Endodermal cell (in vitro differentiated cells): Measurements from ENCODE around the gene NDUFA13. TPM values are rescaled to one million over a fixed set of nuclear protein-coding genes. Genes with fewer than 3 reads are reported as not detected.

ENCODE experiments used
- DNase-seq: peaks from one replicate; pipeline ENCODE4 v3.0.0-alpha.2; 2017
- H3K27ac ChIP-seq: 2 replicates; pipeline ENCODE4 v1.5.1; 2013; ENCODE audit warnings: mild to moderate bottlenecking, low read depth, low read length, moderate library complexity
- H3K27me3 ChIP-seq: 2 replicates; pipeline ENCODE4 v1.6.1; 2013; ENCODE audit warnings: mild to moderate bottlenecking, low read length, moderate library complexity; ENCODE audit not compliant: insufficient read depth, control insufficient read depth, poor library complexity, severe bottlenecking
- H3K36me3 ChIP-seq: 2 replicates; pipeline ENCODE4 v1.7.0; 2013; ENCODE audit warnings: mild to moderate bottlenecking, low read length, moderate library complexity; ENCODE audit not compliant: control insufficient read depth, insufficient read depth
- H3K4me1 ChIP-seq: one replicate; pipeline ENCODE4 v1.7.0; 2013; ENCODE audit warnings: low read length; ENCODE audit not compliant: control insufficient read depth, insufficient read depth
- H3K4me3 ChIP-seq: 2 replicates; pipeline ENCODE4 v1.5.1; 2013; ENCODE audit warnings: mild to moderate bottlenecking, low read length, moderate library complexity
- H3K9ac ChIP-seq: 2 replicates; pipeline ENCODE4 v1.6.1; 2013; ENCODE audit warnings: mild to moderate bottlenecking, low read length, moderate library complexity; ENCODE audit not compliant: poor library complexity, severe bottlenecking; ENCODE audit errors: extremely low read depth
- H3K9me3 ChIP-seq: 2 replicates; pipeline ENCODE4 v1.6.1; 2013; ENCODE audit warnings: mild to moderate bottlenecking, low read length, moderate library complexity; ENCODE audit not compliant: control insufficient read depth
- H3K27ac Mint-ChIP-seq: 2 replicates; pipeline ENCODE4 v1.8.0; 2020; ENCODE audit warnings: mixed read lengths
- H3K27me3 Mint-ChIP-seq: 2 replicates; pipeline ENCODE4 v1.8.0; 2021; ENCODE audit warnings: mild to moderate bottlenecking, mixed read lengths; ENCODE audit not compliant: insufficient read depth
- H3K36me3 Mint-ChIP-seq: 2 replicates; pipeline ENCODE4 v1.8.0; 2020; ENCODE audit warnings: low read depth, mixed read lengths
- H3K4me1 Mint-ChIP-seq: 2 replicates; pipeline ENCODE4 v1.8.0; 2020; ENCODE audit warnings: mixed read lengths
- H3K4me3 Mint-ChIP-seq: 2 replicates; pipeline ENCODE4 v1.8.0; 2020; ENCODE audit warnings: mild to moderate bottlenecking, moderate library complexity, mixed read lengths
- H3K9me3 Mint-ChIP-seq: 2 replicates; pipeline ENCODE4 v1.8.0; 2020; ENCODE audit warnings: mild to moderate bottlenecking, mixed read lengths
- WGBS, 2 experiments: methylation state at CpG; one replicate each; pipeline versions ENCODE4 v1.1.5 to v1.1.7; 2013; ENCODE audit warnings: missing lambda C conversion rate in 2 of 2, mixed read lengths in 1 of 2; ENCODE audit not compliant: insufficient coverage in 1 of 2, insufficient read length in 1 of 2; 5-methylcytosine and 5-hydroxymethylcytosine counted together
- total RNA-seq, 2 donors: library from RNA; stranded (reverse); fragmentation: NEBNext Ultra II Directional in 1 of 2; extraction: Animal tissue kit (Norgen Biotek cat#: 25700) in 1 of 2; gene quantifications; 2 replicates in 1 of 2; 3 replicates in 1 of 2; pipeline ENCODE4 v1.2.1, GENCODE V29; 2021
- TF ChIP-seq, protein P1 (sequence below): fragments of 200-600 bp; sonication (generic); conservative IDR thresholded peaks from 2 replicates; pipeline ENCODE4 v1.5.0; 2021; ENCODE audit warnings: antibody characterized with exemption, mild to moderate bottlenecking

Gene NDUFA13
- total RNA-seq, 2 donors from 2014 or later = 408 to 446 TPM

- no peaks in the 10 kb centered on the region for H3K9me3 ChIP-seq
- peak overlapping the region; percentile 32 for H3K27ac ChIP-seq
- no peaks in the 10 kb centered on the region for H3K4me1 ChIP-seq
- TF ChIP-seq, protein P1, sequence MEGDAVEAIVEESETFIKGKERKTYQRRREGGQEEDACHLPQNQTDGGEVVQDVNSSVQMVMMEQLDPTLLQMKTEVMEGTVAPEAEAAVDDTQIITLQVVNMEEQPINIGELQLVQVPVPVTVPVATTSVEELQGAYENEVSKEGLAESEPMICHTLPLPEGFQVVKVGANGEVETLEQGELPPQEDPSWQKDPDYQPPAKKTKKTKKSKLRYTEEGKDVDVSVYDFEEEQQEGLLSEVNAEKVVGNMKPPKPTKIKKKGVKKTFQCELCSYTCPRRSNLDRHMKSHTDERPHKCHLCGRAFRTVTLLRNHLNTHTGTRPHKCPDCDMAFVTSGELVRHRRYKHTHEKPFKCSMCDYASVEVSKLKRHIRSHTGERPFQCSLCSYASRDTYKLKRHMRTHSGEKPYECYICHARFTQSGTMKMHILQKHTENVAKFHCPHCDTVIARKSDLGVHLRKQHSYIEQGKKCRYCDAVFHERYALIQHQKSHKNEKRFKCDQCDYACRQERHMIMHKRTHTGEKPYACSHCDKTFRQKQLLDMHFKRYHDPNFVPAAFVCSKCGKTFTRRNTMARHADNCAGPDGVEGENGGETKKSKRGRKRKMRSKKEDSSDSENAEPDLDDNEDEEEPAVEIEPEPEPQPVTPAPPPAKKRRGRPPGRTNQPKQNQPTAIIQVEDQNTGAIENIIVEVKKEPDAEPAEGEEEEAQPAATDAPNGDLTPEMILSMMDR = no peak
- peaks cover 32% of the 10 kb centered on the region for H3K36me3 ChIP-seq
- Mint-ChIP-seq H3K4me3 (no peak overlapping the region), H3K4me1 (peaks cover 4% of the 10 kb centered on the region), H3K36me3 (peaks cover 44% of the 10 kb centered on the region), H3K27me3 (no peaks in the 10 kb centered on the region), H3K27ac (peak overlapping the region; percentile 13), H3K9me3 (peaks cover 2% of the 10 kb centered on the region)
- WGBS, 2 experiments = 93 to 94% methylated on average over 15 to 23 of the region's 23 CpGs
- no peak overlapping the region for H3K9ac ChIP-seq
- H3K27me3 ChIP-seq = no peaks in the 10 kb centered on the region
- no peak overlapping the region for H3K4me3 ChIP-seq
- no peak for DNase-seq
Measured at GRCh38 chr19:19525611-19526380, 9.8 kb downstream of the NDUFA13 start.

DNA sequence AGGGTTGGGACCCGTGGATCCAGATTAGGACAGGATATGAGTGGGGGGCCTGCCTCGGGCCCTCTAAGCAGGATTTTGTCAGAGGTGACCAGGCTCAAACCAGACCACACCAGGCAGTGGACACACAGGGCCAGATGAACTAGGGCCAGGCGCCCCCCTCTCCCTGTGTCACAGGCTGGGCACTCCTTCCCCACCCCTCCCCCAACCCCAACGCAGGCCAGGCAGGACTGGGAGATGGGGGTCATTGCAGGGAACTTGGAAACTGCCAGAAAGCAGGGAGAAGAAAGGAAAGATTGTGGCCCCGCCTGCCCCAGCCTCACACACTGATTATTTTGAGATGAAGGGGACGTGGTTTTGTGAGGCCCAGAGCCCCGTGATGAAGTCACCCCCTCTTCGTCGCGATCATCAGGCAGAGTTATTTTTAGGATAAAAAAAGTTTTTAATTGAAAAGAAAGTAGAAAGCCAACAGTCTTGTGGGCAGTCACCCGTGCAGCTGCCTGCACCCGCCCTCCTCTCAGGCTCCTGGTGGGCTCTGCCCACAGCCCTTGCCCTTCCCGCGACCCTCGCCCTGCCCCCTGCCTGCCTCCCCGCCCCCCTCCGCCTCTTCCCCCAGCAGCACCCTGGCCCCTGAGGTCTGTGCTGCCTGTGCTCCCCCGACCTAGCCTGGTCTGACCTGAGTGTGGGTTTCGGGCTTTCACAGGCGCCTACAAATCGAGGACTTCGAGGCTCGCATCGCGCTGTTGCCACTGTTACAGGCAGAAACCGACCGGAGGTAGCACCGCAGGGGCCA lies 10.8 kb downstream of the NDUFA13 start:
- TF ChIP-seq, protein P1 = no peak
- DNase-seq = no peak
- Histone ChIP-seq H3K27me3 (no peaks in the 10 kb centered on the region), H3K4me3 (no peak overlapping the region), H3K9me3 (no peaks in the 10 kb centered on the region), H3K9ac (no peak overlapping the region), H3K4me1 (no peaks in the 10 kb centered on the region), H3K27ac (no peak overlapping the region), H3K36me3 (peaks cover 33% of the 10 kb centered on the region)
- Mint-ChIP-seq H3K4me1 (peaks cover 4% of the 10 kb centered on the region), H3K4me3 (no peak overlapping the region), H3K9me3 (no peaks in the 10 kb centered on the region), H3K27me3 (no peaks in the 10 kb centered on the region), H3K36me3 (peaks cover 39% of the 10 kb centered on the region), H3K27ac (peak overlapping the region; percentile 13)
- 95% methylated on average over 9 to 27 of the region's 28 CpGs for WGBS, 2 experiments

- Histone ChIP-seq H3K4me3 (no peak overlapping the region), H3K9me3 (no peaks in the 10 kb centered on the region), H3K27ac (no peak overlapping the region), H3K27me3 (no peaks in the 10 kb centered on the region), H3K9ac (no peak overlapping the region), H3K4me1 (no peaks in the 10 kb centered on the region), H3K36me3 (peaks cover 33% of the 10 kb centered on the region)
- Mint-ChIP-seq H3K9me3 (no peaks in the 10 kb centered on the region), H3K4me3 (no peak overlapping the region), H3K27ac (no peak overlapping the region), H3K4me1 (peaks cover 4% of the 10 kb centered on the region), H3K36me3 (peaks cover 41% of the 10 kb centered on the region), H3K27me3 (no peaks in the 10 kb centered on the region)
- TF ChIP-seq, protein P1 = no peak
- DNase-seq = no peak
- WGBS, 2 experiments = 92 to 97% methylated on average over 8 to 9 of the region's 9 CpGs
Measured at GRCh38 chr19:19527371-19527656, 11.3 kb downstream of the NDUFA13 start.
